NCI-H2029 (cell line): ENCODE data around the gene SYNDIG1.

Experiments
- DNase-seq: peaks from one replicate; lab custom pipeline; 2025; lab: John Stamatoyannopoulos, UW

Gene SYNDIG1

GRCh38 chr20:24528583-24529368 lies 59.3 kb downstream of the SYNDIG1 start:
- DNase-seq, result no peak

GRCh38 chr20:24529369-24529719 lies 59.9 kb downstream of the SYNDIG1 start:
- DNase-seq, result no peak

GRCh38 chr20:24530131-24530680 lies 60.8 kb downstream of the SYNDIG1 start:
- no peak for DNase-seq

- no peak for DNase-seq
These were observed 61.8 kb downstream of the SYNDIG1 start for GRCh38 chr20:24531202-24531601.

GRCh38 chr20:24531631-24532419 lies 62.4 kb downstream of the SYNDIG1 start:
- no peak for DNase-seq

- no peak for DNase-seq
These were observed 64.0 kb downstream of the SYNDIG1 start for GRCh38 chr20:24533449-24533848.

GRCh38 chr20:24534282-24534681 lies 64.9 kb downstream of the SYNDIG1 start:
- DNase-seq, result no peak

- DNase-seq, result no peak
These were observed 66.7 kb downstream of the SYNDIG1 start for GRCh38 chr20:24535941-24536730.

GRCh38 chr20:24537210-24537609 lies 67.8 kb downstream of the SYNDIG1 start:
- DNase-seq, result no peak

GRCh38 chr20:24542721-24543120 lies 73.3 kb downstream of the SYNDIG1 start:
- no peak for DNase-seq

GRCh38 chr20:24543168-24543567 lies 73.7 kb downstream of the SYNDIG1 start:
- no peak for DNase-seq

- no peak for DNase-seq
These were observed 74.3 kb downstream of the SYNDIG1 start for GRCh38 chr20:24543741-24544140.

- DNase-seq, result no peak
These were observed 74.9 kb downstream of the SYNDIG1 start for GRCh38 chr20:24544371-24544770.

- DNase-seq, result no peak
These were observed 75.7 kb downstream of the SYNDIG1 start for GRCh38 chr20:24545168-24545567.

GRCh38 chr20:24546232-24546892 lies 76.9 kb downstream of the SYNDIG1 start:
- DNase-seq, result no peak

- DNase-seq, result no peak
These were observed 78.5 kb downstream of the SYNDIG1 start for GRCh38 chr20:24547967-24548366.

- DNase-seq, result no peak
These were observed 89.8 kb downstream of the SYNDIG1 start for GRCh38 chr20:24559114-24559732.

- DNase-seq, result no peak
These were observed 91.4 kb downstream of the SYNDIG1 start for GRCh38 chr20:24560571-24561491.

GRCh38 chr20:24565835-24566351 lies 96.5 kb downstream of the SYNDIG1 start:
- DNase-seq, result no peak

GRCh38 chr20:24566656-24567055 lies 97.2 kb downstream of the SYNDIG1 start:
- no peak for DNase-seq
